GM12878 (cell line): Measurements from ENCODE around the gene SLC9A8. TPM values are rescaled to one million over a fixed set of nuclear protein-coding genes. Genes with fewer than 3 reads are reported as not detected.

Experiments used
- ATAC-seq: fragments of 200-7000 bp; cut with Tn5 transposase; 3 replicates; pipeline ENCODE4 v1.9.1; 2020; ENCODE audit warnings: mild to moderate bottlenecking, moderate library complexity
- BruUV-seq: library from RNA; stranded (reverse); fragments of 400-500 nt; replicated peaks from 2 replicates; lab custom pipeline; 2021; lab: Mats Ljungman, UMichigan
- CTCF ChIA-PET: fragments of 300-600 bp; sonication (Branson Sonifier 250); formaldehyde crosslinking; extraction: SDS; loops from one replicate; lab custom pipeline; 2021; ENCODE audit warnings: inconsistent platforms; lab: Yijun Ruan, JAX
- POLR2A ChIA-PET: fragments of 350-600 bp; formaldehyde crosslinking; extraction: SDS; loops from one replicate; lab custom pipeline; 2021; ENCODE audit warnings: inconsistent platforms; lab: Charles Lee
- RAD21 ChIA-PET: fragments of 300-600 bp; sonication (Branson Sonifier 250); formaldehyde crosslinking; loops from one replicate; lab custom pipeline; 2023; ENCODE audit warnings: antibody characterized with exemption; ENCODE audit not compliant: unreplicated experiment; lab: Charles Lee
- SMC1A ChIA-PET: fragments of 300-600 bp; sonication (Branson Sonifier 250); formaldehyde crosslinking; loops from one replicate; lab custom pipeline; 2023; ENCODE audit not compliant: unreplicated experiment, uncharacterized antibody; lab: Charles Lee
- DNase-seq: peaks from one replicate; pipeline ENCODE4 v3.0.0-alpha.2; 2011; ENCODE audit warnings: low read depth, low spot score
- FAIRE-seq: peaks from 3 replicates; lab custom pipeline; 2011; peaks lifted over from hg19 to GRCh38; lab: Jason Lieb, UNC
- H2AFZ ChIP-seq: 2 replicates; pipeline ENCODE4 v1.6.0; 2011; ENCODE audit warnings: low read depth, low read length, control low read depth; ENCODE audit not compliant: control insufficient read depth
- H3K27ac ChIP-seq: 2 replicates; pipeline ENCODE4 v1.5.1; 2011; ENCODE audit warnings: control low read depth; ENCODE audit not compliant: control insufficient read depth, insufficient read depth
- H3K27me3 ChIP-seq, 2 experiments: replicated peaks in 1 of 2; 2 replicates each; pipeline versions ENCODE4 v1.6.0 to v1.6.1; 2011; ENCODE audit warnings: low read length in 1 of 2; ENCODE audit not compliant: control insufficient read depth in 2 of 2, insufficient read depth in 2 of 2
- H3K36me3 ChIP-seq, 2 experiments: 2 replicates each; pipeline ENCODE4 v1.5.1; 2011; ENCODE audit warnings: low read length in 1 of 2; ENCODE audit not compliant: control insufficient read depth in 2 of 2, insufficient read depth in 2 of 2
- H3K4me1 ChIP-seq: 2 replicates; pipeline ENCODE4 v1.6.1; 2011; ENCODE audit warnings: mild to moderate bottlenecking, low read length, moderate library complexity, mixed read lengths; ENCODE audit not compliant: control insufficient read depth, insufficient read depth
- H3K4me2 ChIP-seq: 2 replicates; pipeline ENCODE4 v1.6.0; 2011; ENCODE audit warnings: control low read depth; ENCODE audit not compliant: control insufficient read depth, insufficient read depth
- H3K4me3 ChIP-seq: fragments of 200-600 bp; sonication (generic); 2 replicates; pipeline ENCODE4 v1.5.1; 2016
- H3K79me2 ChIP-seq: 2 replicates; pipeline ENCODE4 v1.6.0; 2011; ENCODE audit warnings: low read length; ENCODE audit not compliant: control insufficient read depth, insufficient read depth
- H3K9ac ChIP-seq: 2 replicates; pipeline ENCODE4 v1.8.0; 2011; ENCODE audit warnings: low read length, control low read depth, mixed read lengths; ENCODE audit not compliant: control insufficient read depth, insufficient read depth
- H3K9me3 ChIP-seq: replicated peaks from 3 replicates; pipeline ENCODE4 v1.5.1; 2011; ENCODE audit warnings: mild to moderate bottlenecking, low read length; ENCODE audit not compliant: control insufficient read depth, insufficient read depth
- H4K20me1 ChIP-seq: 2 replicates; pipeline ENCODE4 v1.6.0; 2011; ENCODE audit not compliant: control insufficient read depth, insufficient read depth
- EED ChIP-seq: sonication (generic); IDR thresholded peaks from 2 replicates; pipeline ENCODE4 v1.6.1; 2016; ENCODE audit warnings: antibody characterized with exemption, low read depth
- ESRRA ChIP-seq: IDR thresholded peaks from 2 replicates; pipeline ENCODE4 v1.6.1; 2012; ENCODE audit warnings: mild to moderate bottlenecking, low read length, improper control_type of control experiment
- FOS ChIP-seq: IDR thresholded peaks from 3 replicates; pipeline ENCODE4 v1.6.1; 2011; ENCODE audit warnings: borderline replicate concordance; ENCODE audit not compliant: insufficient read length; ENCODE audit errors: extremely low read depth
- GABPA ChIP-seq: IDR thresholded peaks from 2 replicates; pipeline ENCODE4 v1.6.1; 2014; ENCODE audit warnings: antibody characterized with exemption, low read depth, mild to moderate bottlenecking, inconsistent platforms
- GATAD2B ChIP-seq: fragments of 450-650 bp; conservative IDR thresholded peaks from 2 replicates; pipeline ENCODE4 v1.6.1; 2017; ENCODE audit warnings: low read depth, mild to moderate bottlenecking, moderate library complexity
- IRF4 ChIP-seq: IDR thresholded peaks from 2 replicates; pipeline ENCODE4 v1.6.1; 2011; ENCODE audit warnings: low read depth, low read length
- KAT2A ChIP-seq: conservative IDR thresholded peaks from 2 replicates; pipeline ENCODE4 v1.6.1; 2011; ENCODE audit warnings: low read depth, low read length; ENCODE audit not compliant: control insufficient read depth
- LARP7 ChIP-seq: fragments of 450-650 bp; IDR thresholded peaks from 2 replicates; pipeline ENCODE4 v1.6.1; 2017; ENCODE audit warnings: mild to moderate bottlenecking
- MTA2 ChIP-seq: fragments of 450-650 bp; IDR thresholded peaks from 2 replicates; pipeline ENCODE4 v1.6.1; 2016; ENCODE audit warnings: low read depth, mild to moderate bottlenecking, moderate library complexity
- MTA3 ChIP-seq: IDR thresholded peaks from 2 replicates; pipeline ENCODE4 v1.6.1; 2012; ENCODE audit warnings: low read length, inconsistent platforms, borderline replicate concordance
- MXI1 ChIP-seq: fragments of 150-350 bp; IDR thresholded peaks from 2 replicates; pipeline ENCODE4 v1.6.1; 2011; ENCODE audit warnings: low read depth, mild to moderate bottlenecking, inconsistent platforms, low read length, improper control_type of control experiment
- MYC ChIP-seq: IDR thresholded peaks from 2 replicates; pipeline ENCODE4 v1.6.1; 2011; ENCODE audit warnings: mild to moderate bottlenecking, low read length, moderate library complexity, inconsistent platforms; ENCODE audit not compliant: insufficient read depth, insufficient replicate concordance, insufficient read length, severe bottlenecking
- NR2F1 ChIP-seq: fragments of 450-650 bp; conservative IDR thresholded peaks from 2 replicates; pipeline ENCODE4 v1.6.1; 2017; ENCODE audit warnings: mild to moderate bottlenecking
- RAD51 ChIP-seq: fragments of 450-650 bp; IDR thresholded peaks from 2 replicates; pipeline ENCODE4 v1.6.1; 2016; ENCODE audit warnings: moderate library complexity, mild to moderate bottlenecking, inconsistent platforms
- RBBP5 ChIP-seq: fragments of 200-600 bp; sonication (generic); conservative IDR thresholded peaks from 2 replicates; pipeline ENCODE4 v1.6.1; 2016
- SMAD5 ChIP-seq: IDR thresholded peaks from 2 replicates; pipeline ENCODE4 v1.6.1; 2016; ENCODE audit warnings: antibody characterized with exemption, low read depth
- STAT3 ChIP-seq: IDR thresholded peaks from 2 replicates; pipeline ENCODE4 v1.6.1; 2011; ENCODE audit warnings: low read depth, low read length, improper control_type of control experiment
- TCF12 ChIP-seq: IDR thresholded peaks from 2 replicates; pipeline ENCODE4 v1.6.1; 2011; ENCODE audit warnings: low read depth, mild to moderate bottlenecking, low read length
- WRNIP1 ChIP-seq: IDR thresholded peaks from 2 replicates; pipeline ENCODE4 v1.6.1; 2011; ENCODE audit warnings: low read depth, low read length, improper control_type of control experiment, borderline replicate concordance
- ZNF24 ChIP-seq: fragments of 450-650 bp; IDR thresholded peaks from 2 replicates; pipeline ENCODE4 v1.6.1; 2017; ENCODE audit warnings: antibody characterized with exemption, mild to moderate bottlenecking
- ZNF622 ChIP-seq: fragments of 450-650 bp; IDR thresholded peaks from 2 replicates; pipeline ENCODE4 v1.6.1; 2017; ENCODE audit warnings: mild to moderate bottlenecking, inconsistent platforms
- WGBS: methylation state at CpG from one replicate; pipeline ENCODE4 v1.1.6; 2016; ENCODE audit warnings: low lambda C conversion rate; ENCODE audit not compliant: insufficient replicate concordance, insufficient coverage; ENCODE audit errors: missing lambda C conversion rate; 5-methylcytosine and 5-hydroxymethylcytosine counted together
- in situ Hi-C: fragments of 300-500 bp; cut with MboI; formaldehyde crosslinking; loops from 9 replicates; pipeline ENCODE4 v1.14.3; 2018; ENCODE audit warnings: mixed read lengths
- intact Hi-C: fragments of 100-400 bp; cut with micrococcal nuclease; formaldehyde crosslinking; loops from one replicate; pipeline ENCODE4 v1.14.2; 2022; ENCODE audit not compliant: unreplicated experiment
- polyA plus RNA-seq, 11 experiments: library from polyadenylated mRNA; depleted of rRNA in 4 of 11; unstranded in 6 of 11; stranded (reverse) in 5 of 11; fragments of >200 nt; fragmentation: Nextera tagmentation in 4 of 11; fragmentation: Illumina TruSeq in 1 of 11; extraction: Ambion mirVana in 4 of 11; extraction: Trizol in 1 of 11; gene quantifications; 1 replicate in 1 of 11; 2 replicates in 10 of 11; pipeline versions ENCODE4 v1.2.1 to v1.2.3, GENCODE V29; 2011 to 2016; ENCODE audit warnings: inconsistent platforms in 2 of 11, missing spikeins in 2 of 11, low read depth in 1 of 11
- total RNA-seq, 4 experiments: library from RNA; depleted of rRNA in 3 of 4; stranded (reverse); fragments of >200 nt in 3 of 4; fragmentation: Illumina TruSeq in 1 of 4; extraction: Trizol in 1 of 4; gene quantifications; 2 replicates each; pipeline versions ENCODE4 v1.2.1 to v1.2.3, GENCODE V29; 2013 to 2021

SLC9A8 gene
- total and polyA plus RNA-seq, 10 of the 15 experiments (the other 5 are each of a cell fraction or from before 2014, with no cell fraction given), result 0.40 to 15.5 (median 6.5) TPM

DNA sequence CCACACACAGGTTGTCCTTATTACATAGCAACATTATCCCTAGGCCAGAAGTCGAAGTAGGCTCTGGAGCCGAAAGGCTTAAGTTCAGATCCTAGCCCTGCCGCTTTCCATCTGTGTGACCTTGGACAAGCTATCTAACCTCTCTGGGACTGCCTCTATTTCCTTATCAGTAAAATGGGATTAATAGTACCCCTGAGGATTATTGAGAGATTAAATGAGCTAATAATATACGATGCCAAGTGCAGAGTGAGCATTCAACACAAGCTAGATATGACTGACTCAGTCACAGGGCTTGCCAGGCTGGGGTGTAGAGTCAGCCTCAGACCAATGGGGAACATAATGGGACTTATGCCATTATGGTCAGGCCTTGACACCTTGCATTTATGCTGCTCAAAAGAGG is 111.6 kb downstream of the SLC9A8 start:
- no peak for DNase-seq
- in situ Hi-C loops, result no loop called here
- Histone ChIP-seq H3K27me3 (no peaks in the 10 kb centered on the region), H3K4me1 (no peaks in the 10 kb centered on the region), H3K9me3 (no peaks in the 10 kb centered on the region)
- RAD21 ChIA-PET, result no interaction called here
- POLR2A ChIA-PET, result no interaction called here
- TF ChIP-seq WRNIP1, result no peak
- no peak for TF ChIP-seq GABPA
- no peak for TF ChIP-seq RAD51
- no peak for TF ChIP-seq EED
- no peak for TF ChIP-seq ZNF622
- no peak for TF ChIP-seq SMAD5
- no peak for TF ChIP-seq RBBP5
- TF ChIP-seq MXI1, result no peak
- TF ChIP-seq, all 136 proteins: peak for 0
- Histone ChIP-seq H3K4me2 (no peak overlapping the region), H2AFZ (no peak overlapping the region), H4K20me1 (no peaks in the 10 kb centered on the region), H3K4me3 (no peak overlapping the region), H3K27ac (no peak overlapping the region), H3K9ac (no peak overlapping the region), H3K36me3 (no peaks in the 10 kb centered on the region), H3K79me2 (no peaks in the 10 kb centered on the region)
- ChIA-PET CTCF (interaction anchor here (1.2 to 1.8 kb wide), 4 partner anchors 10 to 383 kb away, joined by 3 to 4 read pairs (median 4); no protein-coding TSS in a partner anchor), SMC1A (no interaction called here)
- intact Hi-C loops, result no loop called here
- BruUV-seq, result no TSS peak
- FAIRE-seq (no peak), ATAC-seq (no peak)
- 70% methylated on average over 4 of the region's 4 CpGs for WGBS

DNA sequence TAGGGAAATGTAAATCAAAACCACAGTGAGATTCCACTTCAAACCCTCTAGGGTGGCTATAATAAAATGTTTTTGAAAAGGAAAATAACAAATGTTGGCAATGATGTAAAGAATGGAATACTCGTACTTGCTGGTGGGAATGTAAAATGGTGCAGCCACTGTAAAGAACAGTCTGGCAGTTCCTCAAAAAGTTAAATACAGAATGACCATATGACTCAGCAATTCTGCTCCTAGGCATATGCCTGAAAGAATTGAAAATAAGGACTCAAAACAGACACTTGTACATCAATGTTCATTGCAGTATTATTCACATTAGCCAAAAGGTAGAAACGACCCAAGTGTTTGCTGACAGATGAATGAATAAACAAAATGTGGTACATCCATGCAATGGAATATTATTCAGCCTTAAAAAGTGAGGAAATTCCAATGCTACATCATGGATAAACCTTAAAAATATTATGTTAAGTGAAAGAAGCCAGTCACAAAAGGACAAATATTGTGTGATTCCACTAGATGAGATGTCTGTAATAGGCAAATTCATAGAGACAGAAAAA is 113.3 kb downstream of the SLC9A8 start:
- RAD21 ChIA-PET, result no interaction called here
- POLR2A ChIA-PET, result no interaction called here
- H3K4me2 ChIP-seq, result no peak overlapping the region
- no peak overlapping the region for H3K4me3 ChIP-seq
- 17% methylated on average over 2 of the region's 2 CpGs for WGBS
- CTCF ChIA-PET, result interaction anchor here (1.0 to 1.4 kb wide), 4 partner anchors 10 to 305 kb away, joined by 3 to 5 read pairs (median 3); no protein-coding TSS in a partner anchor
- TF ChIP-seq KAT2A (no peak), NR2F1 (no peak), MTA3 (no peak), TCF12 (no peak), MTA2 (no peak), FOS (no peak), ESRRA (no peak), ZNF24 (no peak), MYC (no peak), STAT3 (no peak), IRF4 (no peak), GATAD2B (no peak), LARP7 (no peak)
- TF ChIP-seq, all 136 proteins: peak for 0
- in situ Hi-C loops, result loop anchor here (5.0 kb wide), 1 partner anchor 314 kb away; no protein-coding TSS in a partner anchor
- no peak for DNase-seq
- Histone ChIP-seq H3K9ac (no peak overlapping the region), H3K27ac (no peak overlapping the region), H3K27me3 (no peaks in the 10 kb centered on the region), H3K36me3 (no peaks in the 10 kb centered on the region), H3K4me1 (no peaks in the 10 kb centered on the region), H3K9me3 (no peaks in the 10 kb centered on the region), H2AFZ (no peak overlapping the region), H4K20me1 (no peaks in the 10 kb centered on the region), H3K79me2 (no peaks in the 10 kb centered on the region)
- BruUV-seq, result no TSS peak
- ATAC-seq, result no peak
- FAIRE-seq, result no peak
- intact Hi-C loops, result no loop called here
- SMC1A ChIA-PET, result no interaction called here
